T-helper 1 cell treated with Interleukin-12 subunit alpha and Interleukin-12 subunit beta and Interleukin-4 antibody, amounts not matched to agents 30 μg/mL and 1 μg/mL, for 36 hours (primary cell): ENCODE data around the gene SPOP.

Experiments
- H3K27ac Mint-ChIP-seq: one replicate; pipeline ENCODE4 v1.8.0; 2021; ENCODE audit warnings: mild to moderate bottlenecking, mixed read lengths
- H3K27me3 Mint-ChIP-seq: one replicate; pipeline ENCODE4 v1.8.0; 2021; ENCODE audit warnings: low read depth, mixed read lengths
- H3K36me3 Mint-ChIP-seq: one replicate; pipeline ENCODE4 v1.8.0; 2021; ENCODE audit warnings: low read depth, mixed read lengths
- H3K4me1 Mint-ChIP-seq: one replicate; pipeline ENCODE4 v1.8.0; 2021; ENCODE audit warnings: low read depth, mixed read lengths
- H3K4me3 Mint-ChIP-seq: one replicate; pipeline ENCODE4 v1.8.0; 2021; ENCODE audit warnings: mild to moderate bottlenecking, moderate library complexity, mixed read lengths
- H3K9me3 Mint-ChIP-seq: one replicate; pipeline ENCODE4 v1.8.0; 2021; ENCODE audit warnings: mixed read lengths

The SPOP gene

DNA sequence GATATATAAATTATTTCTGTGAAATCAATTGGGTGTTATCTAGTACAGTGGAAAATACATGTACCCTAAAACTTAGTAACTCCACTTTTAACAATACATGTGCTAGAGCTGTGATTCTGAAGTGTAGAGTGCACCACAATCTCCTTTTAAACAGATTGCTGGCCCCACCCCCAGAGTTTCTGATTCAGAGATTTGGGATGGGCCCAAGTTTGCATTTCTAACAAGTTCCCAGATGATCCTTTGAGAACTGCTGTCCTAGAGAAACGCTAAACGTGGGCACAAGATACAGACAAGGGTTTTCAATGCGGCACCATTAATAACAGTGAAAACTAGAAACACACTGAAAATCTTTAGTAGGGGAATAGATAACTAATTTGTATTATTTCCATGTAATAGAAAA lies 53.0 kb downstream of the SPOP start:
- Mint-ChIP-seq H3K36me3 (peaks cover 14% of the 10 kb centered on the region), H3K4me1 (peaks cover 17% of the 10 kb centered on the region), H3K9me3 (no peaks in the 10 kb centered on the region), H3K27me3 (no peaks in the 10 kb centered on the region), H3K4me3 (no peak overlapping the region), H3K27ac (no peak overlapping the region)

DNA sequence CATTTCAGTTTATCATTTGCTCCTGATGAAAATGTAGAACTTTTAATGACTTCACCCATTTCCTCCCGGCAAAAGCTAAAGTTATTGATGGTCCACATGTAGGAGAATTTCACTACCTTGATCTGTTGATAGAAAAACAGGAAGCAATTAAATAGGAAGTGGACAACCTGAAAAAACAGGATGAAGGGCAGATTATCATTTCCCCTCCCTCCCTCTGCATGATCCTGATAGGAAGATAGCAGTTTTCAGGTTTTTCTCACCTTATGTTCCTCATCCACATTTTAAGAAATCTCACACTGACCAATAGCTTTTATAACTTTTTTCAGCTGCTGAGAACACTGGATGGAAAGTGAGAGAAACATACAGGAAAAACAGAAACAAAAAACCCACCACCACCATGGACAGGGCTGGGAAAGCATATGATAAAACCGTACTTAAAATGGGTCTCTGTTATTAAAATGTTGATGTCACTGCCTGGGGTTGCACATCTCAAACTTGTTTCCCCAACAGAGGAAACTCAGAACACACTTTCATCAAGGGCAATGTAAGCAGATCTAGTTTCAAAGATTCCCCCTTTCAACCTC lies 55.9 kb downstream of the SPOP start:
- Mint-ChIP-seq H3K4me1 (peaks cover 25% of the 10 kb centered on the region), H3K4me3 (no peak overlapping the region), H3K27ac (peak overlapping the region; percentile 22), H3K36me3 (peaks cover 30% of the 10 kb centered on the region), H3K9me3 (no peaks in the 10 kb centered on the region), H3K27me3 (no peaks in the 10 kb centered on the region)

DNA sequence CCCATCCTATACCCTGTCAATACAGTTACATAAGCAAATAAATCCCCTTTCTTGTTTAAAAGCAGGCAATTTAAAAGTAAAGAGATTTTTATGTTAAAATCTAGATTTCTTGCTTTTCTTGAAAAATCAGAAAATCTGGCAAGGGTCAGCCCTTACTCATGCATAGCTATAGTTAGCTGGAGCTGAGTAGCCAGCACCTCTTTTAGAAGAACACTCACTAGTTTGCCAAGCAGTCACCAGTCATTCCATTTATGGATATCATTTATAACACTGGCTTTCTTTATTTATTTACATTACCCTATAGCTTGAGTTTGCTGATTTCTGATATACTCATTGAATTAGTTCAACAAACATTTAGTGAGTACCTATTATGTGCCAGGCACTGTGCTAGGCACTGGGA lies 56.5 kb downstream of the SPOP start:
- H3K36me3 Mint-ChIP-seq, result peaks cover 36% of the 10 kb centered on the region
- H3K4me3 Mint-ChIP-seq, result no peak overlapping the region
- peaks cover 25% of the 10 kb centered on the region for H3K4me1 Mint-ChIP-seq
- H3K27me3 Mint-ChIP-seq, result no peaks in the 10 kb centered on the region
- no peaks in the 10 kb centered on the region for H3K9me3 Mint-ChIP-seq
- peak overlapping the region; percentile 22 for H3K27ac Mint-ChIP-seq

DNA sequence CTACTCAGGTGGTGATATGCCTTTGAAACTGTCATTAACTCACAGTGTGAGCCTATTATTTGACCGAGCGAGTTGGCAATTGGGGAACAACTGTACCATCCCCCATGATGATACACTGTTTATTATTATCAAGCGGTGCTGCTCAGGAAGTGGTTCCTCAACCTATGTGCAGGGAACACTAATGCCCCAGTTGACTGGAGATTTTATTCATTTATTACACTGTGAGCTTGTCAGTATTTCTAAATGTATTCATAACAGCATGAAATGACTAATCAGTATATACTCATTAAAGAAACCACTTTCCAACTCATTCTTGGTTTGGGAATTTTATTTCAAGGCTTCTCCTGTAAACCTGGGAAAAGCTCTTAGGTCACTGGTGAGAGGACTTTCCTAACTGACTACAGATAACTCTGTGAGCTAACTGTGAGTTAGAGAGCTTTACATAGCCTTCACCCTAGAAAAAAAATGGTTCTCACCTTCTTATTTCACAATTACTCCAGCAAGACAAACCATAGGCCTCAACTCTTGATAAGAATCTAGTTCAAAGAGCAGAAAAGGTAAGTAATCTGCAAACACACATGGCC lies 59.8 kb downstream of the SPOP start:
- no peak overlapping the region for H3K4me3 Mint-ChIP-seq
- peaks cover 21% of the 10 kb centered on the region for H3K4me1 Mint-ChIP-seq
- H3K27ac Mint-ChIP-seq, result no peak overlapping the region
- no peaks in the 10 kb centered on the region for H3K27me3 Mint-ChIP-seq
- peaks cover 41% of the 10 kb centered on the region for H3K36me3 Mint-ChIP-seq
- no peaks in the 10 kb centered on the region for H3K9me3 Mint-ChIP-seq

DNA sequence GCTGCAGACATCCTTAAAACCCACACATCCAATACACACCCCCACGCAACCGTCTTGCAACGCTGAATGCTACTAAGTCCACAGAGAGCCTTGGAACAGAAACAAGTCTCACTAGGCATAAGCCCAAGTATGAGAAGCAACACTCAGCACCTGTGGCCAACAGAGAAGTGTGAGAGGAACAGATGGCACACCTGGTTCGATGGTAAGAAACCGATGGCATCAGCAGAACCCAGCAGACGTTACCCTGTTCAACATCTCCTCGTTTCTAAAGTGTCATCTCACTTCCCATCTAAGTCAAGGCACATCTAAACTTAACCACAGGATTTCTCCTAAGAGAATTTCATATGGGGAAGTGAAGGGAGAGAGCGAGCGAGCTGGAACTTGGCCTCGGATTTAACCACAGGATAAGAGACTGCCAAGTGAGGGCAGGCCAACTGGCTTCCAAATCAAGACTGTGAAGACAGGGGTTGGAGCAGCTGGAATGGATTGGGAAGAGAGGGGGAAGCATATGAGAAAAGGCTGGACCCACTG lies 61.2 kb downstream of the SPOP start:
- no peaks in the 10 kb centered on the region for H3K9me3 Mint-ChIP-seq
- H3K36me3 Mint-ChIP-seq, result peaks cover 36% of the 10 kb centered on the region
- no peak overlapping the region for H3K4me3 Mint-ChIP-seq
- H3K27me3 Mint-ChIP-seq, result no peaks in the 10 kb centered on the region
- no peak overlapping the region for H3K27ac Mint-ChIP-seq
- H3K4me1 Mint-ChIP-seq, result peaks cover 14% of the 10 kb centered on the region

DNA sequence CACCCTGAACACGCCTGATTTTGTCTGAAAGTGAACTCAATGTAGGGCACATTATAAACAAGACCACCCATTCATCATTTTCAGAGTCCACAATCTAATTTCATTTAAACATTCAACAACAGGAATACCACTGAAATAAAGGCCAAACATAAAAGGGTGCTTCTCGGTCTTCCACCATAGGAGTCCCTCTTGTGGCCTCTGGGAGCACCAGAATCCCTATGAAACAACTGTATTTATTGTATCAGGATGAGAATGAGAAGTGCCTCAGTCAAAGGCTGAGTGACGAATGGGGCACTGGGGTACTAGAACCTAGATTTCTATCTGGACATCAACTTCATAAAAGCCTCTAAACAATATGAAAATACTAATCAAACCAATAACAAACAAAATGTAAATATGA lies 61.8 kb downstream of the SPOP start:
- Mint-ChIP-seq H3K9me3 (no peaks in the 10 kb centered on the region), H3K27me3 (no peaks in the 10 kb centered on the region), H3K4me1 (peaks cover 13% of the 10 kb centered on the region), H3K27ac (no peak overlapping the region), H3K4me3 (no peak overlapping the region), H3K36me3 (peaks cover 41% of the 10 kb centered on the region)

DNA sequence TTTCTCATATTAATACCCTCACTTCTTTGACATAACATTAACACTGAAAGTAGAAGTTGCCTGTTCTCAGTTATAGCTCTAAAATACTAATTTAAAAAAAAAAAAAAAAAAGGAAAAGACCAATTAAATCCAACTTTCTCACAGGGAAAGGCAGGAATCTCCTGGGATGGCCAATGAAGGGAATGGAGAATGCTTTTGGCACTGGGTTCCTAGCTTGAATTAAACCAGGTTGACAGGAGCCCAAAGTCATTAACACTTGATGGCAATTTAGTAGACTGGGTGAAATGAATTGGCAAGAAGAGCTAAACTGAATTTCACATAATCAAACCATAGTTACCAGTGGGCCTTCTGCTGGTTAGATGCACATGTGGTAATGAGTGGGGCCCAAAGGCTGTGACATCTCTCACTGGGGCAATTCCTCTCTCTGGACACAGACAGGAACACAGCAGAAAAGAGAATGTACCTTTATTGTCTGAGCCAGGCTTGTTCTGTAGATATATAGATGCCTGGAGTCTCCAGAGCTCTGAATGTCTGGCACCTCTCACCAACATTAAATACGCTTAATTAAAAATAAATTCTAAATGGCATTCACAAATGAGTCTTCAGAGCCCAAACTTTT lies 64.6 kb downstream of the SPOP start:
- H3K27me3 Mint-ChIP-seq, result no peaks in the 10 kb centered on the region
- H3K36me3 Mint-ChIP-seq, result peaks cover 38% of the 10 kb centered on the region
- H3K27ac Mint-ChIP-seq, result no peak overlapping the region
- H3K4me3 Mint-ChIP-seq, result no peak overlapping the region
- peaks cover under 1% of the 10 kb centered on the region for H3K4me1 Mint-ChIP-seq
- no peaks in the 10 kb centered on the region for H3K9me3 Mint-ChIP-seq

DNA sequence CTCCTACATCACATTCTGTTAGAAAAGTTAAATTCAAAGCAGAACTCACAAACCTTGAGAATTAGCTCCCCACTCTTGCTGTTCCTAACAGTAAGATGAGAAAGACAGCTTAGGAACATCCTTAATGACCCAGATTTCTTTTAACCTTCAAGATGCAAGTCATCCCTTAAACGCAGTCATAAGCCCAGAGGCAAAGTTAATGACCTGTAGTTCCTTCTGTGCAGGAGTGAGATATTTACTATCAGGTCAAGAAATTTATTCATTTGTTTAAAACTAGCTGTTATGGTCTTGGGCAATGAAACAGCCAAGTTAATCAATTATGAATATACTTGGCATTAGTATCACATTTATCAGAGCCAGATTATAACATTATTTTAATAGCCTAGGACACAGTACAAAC lies 65.2 kb downstream of the SPOP start:
- peaks cover 33% of the 10 kb centered on the region for H3K36me3 Mint-ChIP-seq
- no peaks in the 10 kb centered on the region for H3K9me3 Mint-ChIP-seq
- H3K4me1 Mint-ChIP-seq, result no peaks in the 10 kb centered on the region
- H3K27ac Mint-ChIP-seq, result no peak overlapping the region
- H3K4me3 Mint-ChIP-seq, result no peak overlapping the region
- no peaks in the 10 kb centered on the region for H3K27me3 Mint-ChIP-seq

DNA sequence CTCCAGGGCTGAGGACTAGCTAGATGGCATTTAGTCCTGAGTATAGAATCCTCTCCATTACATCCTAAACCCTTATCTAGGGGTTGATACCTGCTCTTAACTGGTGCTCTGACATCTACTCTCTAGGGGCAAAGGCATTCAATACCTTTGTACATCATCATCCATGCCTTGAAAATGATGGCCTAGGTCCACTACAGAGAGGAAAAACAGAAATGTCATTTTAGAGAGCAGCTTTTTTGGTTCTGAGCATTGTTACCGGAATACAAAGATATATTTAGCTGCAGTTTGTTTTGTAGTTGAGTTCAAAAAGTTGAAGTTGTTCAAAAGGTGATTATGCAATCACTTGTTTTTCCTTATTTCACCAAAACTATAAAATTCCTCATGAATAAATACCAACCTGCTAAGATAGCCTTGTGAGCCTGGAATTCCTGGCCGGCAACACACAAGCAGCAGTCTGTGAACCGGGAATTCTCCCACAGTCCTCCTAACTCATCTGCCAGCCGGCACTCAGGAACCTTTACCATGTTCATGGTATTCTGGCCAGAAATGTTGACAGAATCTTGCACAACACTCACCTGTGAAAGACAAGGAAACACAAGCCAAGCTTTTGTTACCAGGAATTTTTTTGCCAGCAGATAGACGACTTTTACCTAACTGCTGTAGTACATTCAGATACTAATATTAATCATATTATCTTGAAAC lies 66.9 kb downstream of the SPOP start:
- Mint-ChIP-seq H3K27ac (no peak overlapping the region), H3K9me3 (no peaks in the 10 kb centered on the region), H3K4me3 (no peak overlapping the region), H3K4me1 (no peaks in the 10 kb centered on the region), H3K36me3 (peaks cover 33% of the 10 kb centered on the region), H3K27me3 (no peaks in the 10 kb centered on the region)

DNA sequence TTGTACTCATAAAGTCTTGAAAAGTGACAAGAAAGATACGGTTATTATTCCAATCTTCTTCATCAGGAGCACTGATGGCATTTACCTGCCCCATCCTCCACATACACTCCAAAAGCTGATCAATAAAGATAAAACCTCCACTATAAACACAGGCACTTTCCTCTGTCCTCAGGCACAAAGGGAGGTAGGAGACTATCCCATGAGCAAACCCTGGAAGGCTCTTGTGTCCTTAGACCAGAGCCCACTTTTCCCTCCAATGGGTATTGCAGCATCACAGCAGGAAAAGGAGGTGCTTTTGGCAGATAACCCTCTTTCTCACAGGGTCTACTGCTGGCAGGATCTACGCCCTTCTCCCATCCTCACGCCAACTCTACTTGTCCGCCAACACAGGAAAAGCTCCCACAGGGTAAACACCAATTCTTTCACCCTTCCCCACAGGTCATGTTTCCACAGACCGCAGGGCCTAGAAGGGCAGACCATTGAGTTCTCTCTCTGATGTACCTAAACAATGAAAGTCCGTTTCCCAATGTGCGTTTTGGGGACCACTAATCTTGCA lies 73.5 kb downstream of the SPOP start:
- H3K27me3 Mint-ChIP-seq, result no peaks in the 10 kb centered on the region
- H3K36me3 Mint-ChIP-seq, result peaks cover 44% of the 10 kb centered on the region
- H3K4me3 Mint-ChIP-seq, result no peak overlapping the region
- no peak overlapping the region for H3K27ac Mint-ChIP-seq
- no peaks in the 10 kb centered on the region for H3K4me1 Mint-ChIP-seq
- no peaks in the 10 kb centered on the region for H3K9me3 Mint-ChIP-seq

DNA sequence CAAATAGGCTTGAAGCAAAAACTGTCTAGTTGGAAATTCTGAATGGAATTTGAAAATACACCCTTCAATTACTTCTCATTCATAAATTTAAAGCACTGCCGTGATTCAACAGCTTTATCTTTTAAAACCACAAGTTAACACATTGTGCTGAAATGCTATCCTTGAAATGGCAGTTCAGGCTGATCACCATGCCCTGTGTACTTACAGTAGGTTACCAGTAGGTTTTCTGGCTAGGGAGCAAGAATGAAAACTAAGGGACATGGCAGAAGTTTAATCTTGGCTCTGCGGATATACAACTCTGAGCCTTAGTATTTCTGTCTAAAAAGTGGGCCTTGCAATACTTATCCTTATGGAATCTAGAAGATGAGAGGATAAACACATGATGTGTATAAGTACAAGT lies 74.2 kb downstream of the SPOP start:
- no peaks in the 10 kb centered on the region for H3K9me3 Mint-ChIP-seq
- H3K4me1 Mint-ChIP-seq, result no peaks in the 10 kb centered on the region
- H3K27ac Mint-ChIP-seq, result no peak overlapping the region
- no peak overlapping the region for H3K4me3 Mint-ChIP-seq
- no peaks in the 10 kb centered on the region for H3K27me3 Mint-ChIP-seq
- H3K36me3 Mint-ChIP-seq, result peaks cover 42% of the 10 kb centered on the region

DNA sequence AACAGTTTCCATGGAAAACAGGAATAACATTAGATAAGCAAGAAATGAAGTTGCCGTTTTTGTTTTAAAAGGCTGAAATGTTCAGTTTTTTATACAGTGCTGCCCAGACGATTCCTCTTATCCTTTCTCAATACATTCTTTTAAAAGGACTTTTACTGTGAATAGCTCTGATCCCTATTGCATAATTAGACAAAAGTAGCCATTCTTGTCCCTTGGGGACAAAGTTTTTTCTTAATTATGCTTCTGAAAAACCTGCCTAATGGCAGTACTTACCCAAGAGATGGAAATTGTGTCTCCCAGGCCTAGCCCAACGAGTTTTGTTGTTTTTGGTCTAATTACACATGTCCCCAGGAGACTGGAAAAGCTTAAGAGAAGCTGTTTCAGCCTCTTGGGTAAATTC lies 74.7 kb downstream of the SPOP start:
- Mint-ChIP-seq H3K9me3 (no peaks in the 10 kb centered on the region), H3K27me3 (no peaks in the 10 kb centered on the region), H3K36me3 (peaks cover 42% of the 10 kb centered on the region), H3K27ac (no peak overlapping the region), H3K4me3 (no peak overlapping the region), H3K4me1 (peaks cover under 1% of the 10 kb centered on the region)

DNA sequence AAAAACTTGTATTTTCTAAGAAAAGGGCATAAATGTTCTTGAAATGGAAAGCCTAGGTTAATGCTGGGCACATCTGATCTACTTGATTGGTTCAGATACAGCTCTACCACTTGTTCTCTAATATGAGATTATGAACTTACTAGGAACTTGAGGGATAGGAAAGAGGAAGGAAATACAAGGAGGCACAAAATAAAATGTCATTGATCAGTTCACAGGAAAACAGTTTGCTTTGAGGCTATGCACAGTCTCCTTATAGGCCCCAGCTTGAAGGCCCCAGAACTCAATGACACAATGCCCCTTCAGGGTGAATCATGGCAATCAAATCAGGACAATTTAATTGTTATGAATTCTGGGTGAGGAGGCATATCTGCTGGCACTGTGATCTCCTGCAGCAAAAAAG lies 75.1 kb downstream of the SPOP start:
- no peak overlapping the region for H3K4me3 Mint-ChIP-seq
- H3K4me1 Mint-ChIP-seq, result peaks cover 2% of the 10 kb centered on the region
- no peaks in the 10 kb centered on the region for H3K27me3 Mint-ChIP-seq
- no peak overlapping the region for H3K27ac Mint-ChIP-seq
- no peaks in the 10 kb centered on the region for H3K9me3 Mint-ChIP-seq
- peaks cover 42% of the 10 kb centered on the region for H3K36me3 Mint-ChIP-seq

DNA sequence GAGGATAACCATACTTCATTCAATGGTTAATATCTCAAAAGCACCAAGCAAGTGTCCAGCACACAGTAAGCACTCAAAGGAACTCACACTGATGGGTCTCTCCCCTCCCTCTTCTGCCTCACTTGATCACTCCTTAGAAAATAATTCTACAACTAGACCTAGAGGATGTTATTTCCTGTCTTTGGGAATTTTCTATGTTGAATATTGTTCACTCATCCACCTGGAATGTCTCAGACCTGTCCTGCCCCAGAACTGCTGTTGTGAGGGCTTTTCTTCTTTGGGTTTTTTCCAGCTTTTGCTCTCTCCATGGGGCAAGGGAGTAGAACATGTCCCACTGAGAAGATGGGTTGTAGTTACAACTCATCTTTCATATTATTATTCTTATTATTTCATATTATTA lies 76.9 kb downstream of the SPOP start:
- Mint-ChIP-seq H3K9me3 (no peaks in the 10 kb centered on the region), H3K36me3 (peaks cover 50% of the 10 kb centered on the region), H3K27ac (no peak overlapping the region), H3K4me1 (peaks cover 2% of the 10 kb centered on the region), H3K27me3 (no peaks in the 10 kb centered on the region), H3K4me3 (no peak overlapping the region)
